HUES48 (cell line): Measurements from ENCODE around the gene PCBP2.

ENCODE experiments used
- H3K27ac ChIP-seq: one replicate; pipeline ENCODE4 v1.7.0; 2013; ENCODE audit warnings: low read depth, low read length, inconsistent platforms
- H3K27me3 ChIP-seq: 2 replicates; pipeline ENCODE4 v1.6.1; 2013; ENCODE audit warnings: mild to moderate bottlenecking, low read length; ENCODE audit not compliant: control insufficient read depth, insufficient read depth
- H3K36me3 ChIP-seq: 2 replicates; pipeline ENCODE4 v1.6.1; 2013; ENCODE audit warnings: low read length; ENCODE audit not compliant: control insufficient read depth, insufficient read depth
- H3K4me1 ChIP-seq: 2 replicates; pipeline ENCODE4 v1.6.1; 2013; ENCODE audit warnings: mild to moderate bottlenecking, low read length; ENCODE audit not compliant: control insufficient read depth, insufficient read depth
- H3K4me3 ChIP-seq: 2 replicates; pipeline ENCODE4 v1.5.1; 2013; ENCODE audit warnings: mild to moderate bottlenecking, low read depth, low read length
- H3K9ac ChIP-seq: 2 replicates; pipeline ENCODE4 v1.6.1; 2013; ENCODE audit warnings: mild to moderate bottlenecking, low read depth, low read length, moderate library complexity
- H3K9me3 ChIP-seq: 2 replicates; pipeline ENCODE4 v1.6.1; 2013; ENCODE audit warnings: low read length; ENCODE audit not compliant: control insufficient read depth, insufficient read depth

PCBP2 gene

GRCh38 chr12:53505086-53505485 is 53.2 kb downstream of the PCBP2 start:
- H3K9ac ChIP-seq = no peak overlapping the region
- peaks cover 11% of the 10 kb centered on the region for H3K4me1 ChIP-seq
- no peak overlapping the region for H3K4me3 ChIP-seq
- H3K27me3 ChIP-seq = no peaks in the 10 kb centered on the region
- H3K36me3 ChIP-seq = peaks cover 40% of the 10 kb centered on the region
- no peaks in the 10 kb centered on the region for H3K9me3 ChIP-seq
- H3K27ac ChIP-seq = no peak overlapping the region

GRCh38 chr12:53505555-53506449 is 53.9 kb downstream of the PCBP2 start:
- Histone ChIP-seq H3K9ac (no peak overlapping the region), H3K36me3 (peaks cover 40% of the 10 kb centered on the region), H3K9me3 (no peaks in the 10 kb centered on the region), H3K4me1 (peaks cover 8% of the 10 kb centered on the region), H3K27ac (no peak overlapping the region), H3K4me3 (no peak overlapping the region), H3K27me3 (no peaks in the 10 kb centered on the region)

- no peak overlapping the region for H3K27ac ChIP-seq
- H3K9ac ChIP-seq = no peak overlapping the region
- peaks cover 8% of the 10 kb centered on the region for H3K4me1 ChIP-seq
- H3K4me3 ChIP-seq = no peak overlapping the region
- H3K36me3 ChIP-seq = peaks cover 40% of the 10 kb centered on the region
- H3K9me3 ChIP-seq = no peaks in the 10 kb centered on the region
- H3K27me3 ChIP-seq = no peaks in the 10 kb centered on the region
These were observed 54.5 kb downstream of the PCBP2 start for GRCh38 chr12:53506450-53506785.

- Histone ChIP-seq H3K27ac (no peak within 1 kb of the TSS), H3K4me3 (no peak within 1 kb of the TSS), H3K9me3 (no peaks in the 10 kb centered on the region), H3K9ac (no peak within 1 kb of the TSS), H3K36me3 (peaks cover 40% of the 10 kb centered on the region), H3K27me3 (no peaks in the 10 kb centered on the region), H3K4me1 (peaks cover 2% of the 10 kb centered on the region)
These were observed 55.1 kb downstream of the PCBP2 start, which contains the start of gene NPFF for GRCh38 chr12:53506881-53507602. NPFF (minus strand) TSS chr12:53507484; CDS start chr12:53507474, 10 bp downstream.

DNA sequence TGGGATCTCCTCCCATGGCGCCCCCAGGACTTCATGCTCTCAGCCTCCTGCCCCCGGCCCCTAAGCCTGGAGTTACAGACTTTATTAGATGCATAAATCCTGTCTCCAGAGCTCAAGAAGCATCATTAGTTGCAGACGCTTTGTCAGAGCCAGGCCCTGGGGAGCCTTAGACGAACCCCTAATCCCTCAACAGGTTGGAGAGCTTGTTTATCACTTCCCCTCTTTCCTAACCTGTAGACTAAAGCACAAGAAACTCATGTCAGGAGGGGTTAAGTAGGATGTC is 55.6 kb downstream of the PCBP2 start:
- Histone ChIP-seq H3K36me3 (peaks cover 44% of the 10 kb centered on the region), H3K27ac (no peak overlapping the region), H3K9me3 (no peaks in the 10 kb centered on the region), H3K27me3 (no peaks in the 10 kb centered on the region), H3K9ac (no peak overlapping the region), H3K4me1 (no peaks in the 10 kb centered on the region), H3K4me3 (no peak overlapping the region)

DNA sequence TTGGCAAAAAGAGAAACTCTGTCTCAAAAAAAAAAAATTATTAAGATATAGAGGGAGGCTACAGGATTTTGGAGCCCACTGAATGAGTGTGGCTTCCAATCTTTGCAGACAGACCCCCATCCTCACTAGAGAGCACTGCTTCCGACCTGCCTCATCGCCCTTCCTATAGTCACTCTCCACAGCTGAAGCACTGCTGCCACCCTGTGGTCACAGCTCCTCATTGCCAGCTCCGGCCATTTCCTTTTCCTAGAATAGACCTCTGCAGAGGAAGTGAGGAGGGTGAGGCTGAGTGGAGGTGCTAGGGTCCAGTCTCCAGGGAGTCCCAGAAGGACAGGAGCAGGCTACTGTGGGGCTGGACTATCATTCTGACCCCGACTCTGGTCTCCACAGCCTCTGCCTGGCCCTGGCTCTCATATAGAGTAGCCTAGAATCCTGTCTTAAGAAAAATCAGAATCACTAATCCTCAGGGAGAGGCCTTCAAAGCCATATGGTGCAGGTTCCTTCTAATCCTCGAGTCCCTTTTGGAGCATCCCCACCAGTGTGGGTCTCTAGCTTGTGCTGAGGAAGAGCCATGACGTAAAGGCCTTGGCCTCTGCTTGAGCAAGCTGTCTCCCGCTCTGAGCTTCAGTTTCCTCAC is 56.8 kb downstream of the PCBP2 start:
- Histone ChIP-seq H3K9ac (no peak overlapping the region), H3K27ac (no peak overlapping the region), H3K4me3 (no peak overlapping the region), H3K36me3 (peaks cover 43% of the 10 kb centered on the region), H3K27me3 (no peaks in the 10 kb centered on the region), H3K9me3 (no peaks in the 10 kb centered on the region), H3K4me1 (no peaks in the 10 kb centered on the region)

DNA sequence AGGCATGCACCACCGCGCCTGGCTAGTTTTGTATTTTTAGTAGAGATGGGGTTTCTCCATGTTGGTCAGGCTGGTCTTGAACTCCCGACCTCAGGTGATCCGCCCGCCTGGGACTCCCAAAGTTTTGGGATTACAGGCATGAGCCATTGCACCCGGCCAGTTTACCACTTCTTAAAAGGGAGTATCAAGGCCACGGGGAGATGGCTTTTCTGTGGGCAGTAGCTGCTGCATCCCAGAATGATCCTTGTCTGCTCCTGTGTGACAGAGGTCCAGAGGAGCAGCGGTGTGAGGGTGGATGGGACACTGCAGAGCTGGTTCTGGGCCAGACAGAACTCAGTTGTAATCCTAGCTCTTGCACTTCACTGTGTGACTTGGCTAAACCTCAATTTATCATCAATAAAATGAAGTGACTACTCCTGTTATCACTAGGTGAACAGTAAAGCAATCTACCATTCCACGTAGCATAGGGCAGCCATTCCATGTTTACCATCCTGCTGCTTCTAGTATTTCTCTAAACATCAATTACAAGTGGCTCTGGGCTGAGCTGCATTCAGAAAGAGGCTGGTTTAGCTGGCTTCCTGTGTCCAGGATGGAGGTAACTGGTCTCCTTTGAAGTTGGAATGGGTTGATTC is 58.4 kb downstream of the PCBP2 start:
- H3K36me3 ChIP-seq = peaks cover 40% of the 10 kb centered on the region

GRCh38 chr12:53513712-53514410 is 62.0 kb downstream of the PCBP2 start:
- Histone ChIP-seq H3K9me3 (no peaks in the 10 kb centered on the region), H3K4me1 (no peaks in the 10 kb centered on the region), H3K36me3 (peaks cover 46% of the 10 kb centered on the region), H3K4me3 (no peak overlapping the region), H3K9ac (no peak overlapping the region), H3K27ac (no peak overlapping the region), H3K27me3 (no peaks in the 10 kb centered on the region)

More for the DNA sequence above, 58.4 kb downstream of the PCBP2 start:
- H3K4me3 ChIP-seq = no peak overlapping the region
- H3K9me3 ChIP-seq = no peaks in the 10 kb centered on the region
- no peaks in the 10 kb centered on the region for H3K27me3 ChIP-seq
- no peaks in the 10 kb centered on the region for H3K4me1 ChIP-seq
- H3K27ac ChIP-seq = no peak overlapping the region
- no peak overlapping the region for H3K9ac ChIP-seq

GRCh38 chr12:53514628-53515290 is 62.9 kb downstream of the PCBP2 start:
- Histone ChIP-seq H3K27ac (no peak overlapping the region), H3K27me3 (no peaks in the 10 kb centered on the region), H3K9me3 (no peaks in the 10 kb centered on the region), H3K4me3 (no peak overlapping the region), H3K9ac (no peak overlapping the region), H3K36me3 (peaks cover 49% of the 10 kb centered on the region), H3K4me1 (no peaks in the 10 kb centered on the region)

DNA sequence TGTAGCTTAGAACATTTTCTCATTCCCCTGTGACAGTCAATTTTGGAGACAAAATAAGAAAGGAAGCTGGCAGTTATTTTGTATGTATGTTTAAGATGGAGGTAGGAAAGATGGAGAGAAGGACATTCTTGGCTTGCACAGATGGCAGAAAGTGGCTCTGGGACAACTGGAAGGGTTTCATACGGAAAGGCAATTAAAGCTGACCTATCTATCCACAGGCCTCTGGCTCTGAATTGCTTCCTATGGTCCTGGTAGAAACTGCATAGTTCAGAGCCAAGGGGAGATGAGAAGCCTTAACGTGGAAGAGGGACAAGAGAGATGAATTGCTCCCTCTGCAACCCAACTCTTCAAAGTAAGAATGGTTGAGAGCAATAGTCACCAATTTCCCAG is 63.4 kb downstream of the PCBP2 start:
- H3K27ac ChIP-seq = no peak overlapping the region
- H3K9ac ChIP-seq = no peak overlapping the region
- H3K4me1 ChIP-seq = no peaks in the 10 kb centered on the region
- H3K27me3 ChIP-seq = no peaks in the 10 kb centered on the region
- peaks cover 49% of the 10 kb centered on the region for H3K36me3 ChIP-seq
- H3K4me3 ChIP-seq = no peak overlapping the region
- H3K9me3 ChIP-seq = no peaks in the 10 kb centered on the region
